H1 (cell line): ENCODE results near the gene TXNIP. TPM values are rescaled to one million over a fixed set of nuclear protein-coding genes. Genes with fewer than 3 reads are reported as not detected.

ENCODE experiments used
- CTCF ChIA-PET: fragments of 300-600 bp; sonication (Branson Sonifier 250); formaldehyde crosslinking; loops from one replicate; lab custom pipeline; 2021; ENCODE audit not compliant: partially characterized antibody; lab: Charles Lee
- POLR2A ChIA-PET: fragments of 300-600 bp; sonication (Branson Sonifier 250); formaldehyde crosslinking; loops from one replicate; lab custom pipeline; 2021; ENCODE audit warnings: inconsistent platforms; ENCODE audit not compliant: partially characterized antibody; lab: Charles Lee
- DNase-seq, 2 experiments: peaks; one replicate each; pipeline versions ENCODE4 v3.0.0 to v3.0.0-alpha.2; 2010 to 2022; ENCODE audit warnings: low spot score in 2 of 2, low read depth in 1 of 2, mixed read lengths in 1 of 2
- FAIRE-seq: peaks from 2 replicates; lab custom pipeline; 2011; peaks lifted over from hg19 to GRCh38; lab: Jason Lieb, UNC
- H2AFZ ChIP-seq: 2 replicates; pipeline ENCODE4 v1.8.1; 2012; ENCODE audit warnings: low read length, inconsistent platforms
- H2AK5ac ChIP-seq: 2 replicates; pipeline ENCODE4 v1.6.1; 2013; ENCODE audit warnings: low read depth, low read length
- H2BK120ac ChIP-seq: replicated peaks from 2 replicates; pipeline ENCODE3; 2013; ENCODE audit warnings: low read depth, low read length, inconsistent platforms
- H2BK12ac ChIP-seq: 2 replicates; pipeline ENCODE4 v1.6.1; 2013; ENCODE audit warnings: low read depth, low read length
- H2BK15ac ChIP-seq: 2 replicates; pipeline ENCODE4 v1.6.1; 2013; ENCODE audit warnings: low read length
- H2BK20ac ChIP-seq: 2 replicates; pipeline ENCODE4 v1.6.1; 2013; ENCODE audit warnings: low read length
- H2BK5ac ChIP-seq: 2 replicates; pipeline ENCODE4 v1.6.1; 2013; ENCODE audit warnings: low read depth, low read length
- H3K14ac ChIP-seq: 2 replicates; pipeline ENCODE4 v1.6.1; 2013; ENCODE audit warnings: inconsistent platforms; ENCODE audit not compliant: insufficient read length
- H3K18ac ChIP-seq: 2 replicates; pipeline ENCODE4 v1.6.1; 2013; ENCODE audit warnings: low read length; ENCODE audit errors: extremely low read depth
- H3K23ac ChIP-seq: 2 replicates; pipeline ENCODE4 v1.6.1; 2013; ENCODE audit warnings: inconsistent platforms; ENCODE audit not compliant: insufficient read length
- H3K23me2 ChIP-seq: 2 replicates; pipeline ENCODE4 v1.6.1; 2013; ENCODE audit warnings: low read depth, low read length
- H3K27ac ChIP-seq: 2 replicates; pipeline ENCODE4 v1.6.1; 2011; ENCODE audit warnings: low read depth, low read length, inconsistent platforms
- H3K27me3 ChIP-seq, 4 experiments: replicated peaks in 1 of 4; 1 replicate in 1 of 4; 2 replicates in 3 of 4; pipeline versions ENCODE4 v1.6.1 to v1.8.1; 2011 to 2013; ENCODE audit warnings: low read length in 3 of 4, mild to moderate bottlenecking in 3 of 4, inconsistent platforms in 2 of 4, mixed read lengths in 2 of 4, moderate library complexity in 1 of 4; ENCODE audit not compliant: control insufficient read depth in 3 of 4, insufficient read depth in 3 of 4; ENCODE audit errors: extremely low read depth in 1 of 4
- H3K36me3 ChIP-seq, 4 experiments: 2 replicates each; pipeline versions ENCODE4 v1.6.1 to v1.8.1; 2011 to 2013; ENCODE audit warnings: mild to moderate bottlenecking in 4 of 4, low read length in 3 of 4, moderate library complexity in 2 of 4, control low read depth in 1 of 4, inconsistent platforms in 1 of 4; ENCODE audit not compliant: insufficient read depth in 4 of 4, control insufficient read depth in 2 of 4
- H3K4ac ChIP-seq: replicated peaks from 2 replicates; pipeline ENCODE3; 2013; ENCODE audit warnings: low read length, low read depth, mixed read lengths, inconsistent platforms; ENCODE audit not compliant: insufficient read length
- H3K4me1 ChIP-seq, 4 experiments: replicated peaks in 1 of 4; 1 replicate in 1 of 4; 2 replicates in 3 of 4; pipeline versions ENCODE4 v1.6.1 to v1.8.1; 2011 to 2013; ENCODE audit warnings: low read length in 3 of 4, inconsistent platforms in 2 of 4, mixed read lengths in 1 of 4; ENCODE audit not compliant: insufficient read depth in 4 of 4, control insufficient read depth in 3 of 4
- H3K4me2 ChIP-seq, 2 experiments: 2 replicates each; pipeline versions ENCODE4 v1.6.1 to v1.8.1; 2011 to 2013; ENCODE audit warnings: low read depth in 2 of 2, low read length in 2 of 2, control low read depth in 1 of 2, inconsistent platforms in 1 of 2, mild to moderate bottlenecking in 1 of 2; ENCODE audit not compliant: insufficient read depth in 1 of 2
- H3K4me3 ChIP-seq, 4 experiments: fragments of 200-600, 300-600 bp in 1 of 4; sonication (generic), shearing (Covaris generic), sonication (Bioruptor Twin) in 1 of 4; 2 replicates each; pipeline versions ENCODE4 v1.5.1 to v1.8.1; 2011 to 2016; ENCODE audit warnings: low read length in 4 of 4, low read depth in 3 of 4, control low read depth in 2 of 4, inconsistent platforms in 2 of 4, mild to moderate bottlenecking in 2 of 4, mixed read lengths in 1 of 4, moderate library complexity in 1 of 4; ENCODE audit not compliant: insufficient read depth in 2 of 4; ENCODE audit errors: extremely low read depth in 1 of 4
- H3K56ac ChIP-seq: replicated peaks from 2 replicates; pipeline ENCODE3; 2013; ENCODE audit warnings: low read depth, mild to moderate bottlenecking, mixed read lengths, low read length, inconsistent platforms; ENCODE audit not compliant: insufficient read length
- H3K79me1 ChIP-seq: 2 replicates; pipeline ENCODE4 v1.6.1; 2013; ENCODE audit warnings: low read depth, low read length, control low read depth
- H3K79me2 ChIP-seq, 2 experiments: 2 replicates each; pipeline versions ENCODE4 v1.6.1 to v1.8.1; 2012 to 2013; ENCODE audit warnings: low read length in 2 of 2, mild to moderate bottlenecking in 2 of 2, inconsistent platforms in 1 of 2; ENCODE audit not compliant: insufficient read depth in 2 of 2, control insufficient read depth in 1 of 2
- H3K9ac ChIP-seq, 4 experiments: replicated peaks in 1 of 4; 1 replicate in 1 of 4; 2 replicates in 3 of 4; pipeline versions ENCODE4 v1.6.1 to v1.8.1; 2011 to 2013; ENCODE audit warnings: low read depth in 3 of 4, low read length in 3 of 4, control low read depth in 2 of 4, mild to moderate bottlenecking in 2 of 4, moderate library complexity in 2 of 4, inconsistent platforms in 1 of 4; ENCODE audit errors: extremely low read depth in 1 of 4
- H3K9me3 ChIP-seq, 2 experiments: 2 replicates each; pipeline versions ENCODE4 v1.6.1 to v1.8.1; 2012 to 2013; ENCODE audit warnings: mild to moderate bottlenecking in 2 of 2, moderate library complexity in 2 of 2, control low read depth in 1 of 2, inconsistent platforms in 1 of 2, low read depth in 1 of 2, low read length in 1 of 2, mixed read lengths in 1 of 2; ENCODE audit not compliant: insufficient read depth in 2 of 2
- H4K20me1 ChIP-seq, 2 experiments: replicated peaks in 1 of 2; 2 replicates each; pipeline versions ENCODE3 to v1.8.1; 2011 to 2013; ENCODE audit warnings: inconsistent platforms in 2 of 2, low read length in 2 of 2, mild to moderate bottlenecking in 1 of 2; ENCODE audit not compliant: insufficient read depth in 2 of 2, control insufficient read depth in 1 of 2
- H4K5ac ChIP-seq: 2 replicates; pipeline ENCODE4 v1.6.1; 2013; ENCODE audit warnings: low read length, low read depth, mixed read lengths, inconsistent platforms; ENCODE audit not compliant: insufficient read length
- H4K8ac ChIP-seq: 2 replicates; pipeline ENCODE4 v1.8.0; 2013; ENCODE audit warnings: mild to moderate bottlenecking, moderate library complexity, low read length, inconsistent platforms; ENCODE audit not compliant: insufficient read depth; ENCODE audit errors: extremely low read depth
- H4K91ac ChIP-seq: replicated peaks from 2 replicates; pipeline ENCODE3; 2013; ENCODE audit warnings: low read length, mixed read lengths, inconsistent platforms; ENCODE audit not compliant: insufficient read length
- CHD1 ChIP-seq: IDR thresholded peaks from 2 replicates; pipeline ENCODE4 v1.6.1; 2012; ENCODE audit warnings: low read depth, low read length, improper control_type of control experiment
- CHD2 ChIP-seq: IDR thresholded peaks from 2 replicates; pipeline ENCODE4 v1.6.1; 2012; ENCODE audit warnings: low read length, improper control_type of control experiment
- CTBP2 ChIP-seq: IDR thresholded peaks from 2 replicates; pipeline ENCODE4 v1.7.0; 2011; ENCODE audit warnings: borderline replicate concordance, mild to moderate bottlenecking, moderate library complexity, mixed read lengths, low read length; ENCODE audit not compliant: insufficient read depth, insufficient read length
- CTCF ChIP-seq, 3 experiments: IDR thresholded peaks; 1 replicate in 2 of 3; 2 replicates in 1 of 3; pipeline versions ENCODE4 v1.5.1 to v1.6.1; 2011; ENCODE audit warnings: low read length in 3 of 3, mild to moderate bottlenecking in 3 of 3, inconsistent platforms in 2 of 3, low read depth in 1 of 3, moderate library complexity in 1 of 3; ENCODE audit not compliant: insufficient read depth in 1 of 3; ENCODE audit errors: control extremely low read depth in 1 of 3
- FOSL1 ChIP-seq: IDR thresholded peaks from 2 replicates; pipeline ENCODE4 v1.6.1; 2011; ENCODE audit warnings: mild to moderate bottlenecking, low read depth, low read length, moderate library complexity; ENCODE audit not compliant: insufficient read depth
- GTF2F1 ChIP-seq: IDR thresholded peaks from 2 replicates; pipeline ENCODE4 v1.6.1; 2012; ENCODE audit warnings: low read depth, low read length, improper control_type of control experiment, borderline replicate concordance
- MAX ChIP-seq: IDR thresholded peaks from 2 replicates; pipeline ENCODE4 v1.6.1; 2012; ENCODE audit warnings: inconsistent platforms
- SAP30 ChIP-seq: fragments of 300-600 bp; sonication (generic); IDR thresholded peaks from 2 replicates; pipeline ENCODE4 v1.7.1; 2012; ENCODE audit warnings: low read length, moderate library complexity, mild to moderate bottlenecking, inconsistent platforms; ENCODE audit not compliant: insufficient read depth, insufficient replicate concordance
- SP2 ChIP-seq: IDR thresholded peaks from 2 replicates; pipeline ENCODE4 v1.6.1; 2012; ENCODE audit warnings: mild to moderate bottlenecking, low read length, inconsistent platforms
- WGBS, 2 experiments: shearing (Covaris generic) in 1 of 2; methylation state at CpG; one replicate each; pipeline versions ENCODE4 v1.1.6 to v1.1.7; 2013 to 2015; ENCODE audit warnings: low lambda C conversion rate in 2 of 2, mixed read lengths in 2 of 2, inconsistent platforms in 1 of 2, low coverage in 1 of 2, missing lambda C conversion rate in 1 of 2; ENCODE audit not compliant: insufficient replicate concordance in 2 of 2, insufficient coverage in 1 of 2, insufficient read length in 1 of 2; ENCODE audit errors: extremely low coverage in 1 of 2, missing lambda C conversion rate in 1 of 2; 5-methylcytosine and 5-hydroxymethylcytosine counted together
- polyA plus RNA-seq, 7 experiments: library from polyadenylated mRNA; depleted of rRNA in 3 of 7; stranded (reverse) in 5 of 7; unstranded in 2 of 7; fragments of >200 nt in 5 of 7; fragments of 200-250 nt in 2 of 7; gene quantifications; 1 replicate in 5 of 7; 2 replicates in 1 of 7; 4 replicates in 1 of 7; pipeline versions ENCODE4 v1.2.1 to v1.2.3, GENCODE V29; 2011 to 2013; ENCODE audit warnings: missing spikeins in 2 of 7, mixed read lengths in 2 of 7
- total RNA-seq: library from RNA; stranded (reverse); fragmentation: NEBNext Ultra II Directional; extraction: Animal tissue kit (Norgen Biotek cat#: 25700); gene quantifications from 2 replicates; pipeline ENCODE4 v1.2.1, GENCODE V29; 2021

Gene TXNIP
- total and polyA plus RNA-seq, 2 of the 8 experiments (the other 6 are each of a cell fraction or from before 2014, with no cell fraction given): 12.3 to 56.8 TPM

- DNase-seq (no peak), FAIRE-seq (no peak)
- WGBS, 2 experiments: 77% methylated on average over 3 of the region's 3 CpGs; no CpG with 5 or more reads in 1 of the 2 experiments
- Histone ChIP-seq H3K4me1 (peaks cover 0 to 11% (median 6%) of the 10 kb centered on the region in 4 experiments; a peak in 5 of 7 replicates), H3K23ac (no peak overlapping the region), H3K4me2 (peak overlapping the region; percentile 72 to 85), H4K20me1 (peaks cover 0 to 2% of the 10 kb centered on the region in 2 experiments), H3K14ac (no peak overlapping the region), H2AK5ac (no peak overlapping the region), H3K9me3 (no peaks in the 10 kb centered on the region), H3K79me1 (no peaks in the 10 kb centered on the region), H3K4ac (no peak overlapping the region), H2AFZ (peak overlapping the region; percentile 90), H3K27ac (no peak overlapping the region), H2BK15ac (no peak overlapping the region), H3K9ac (no peak overlapping the region; a peak in 1 of 7 replicates), H2BK5ac (no peak overlapping the region), H3K79me2 (no peaks in the 10 kb centered on the region), H3K18ac (no peak overlapping the region), H2BK20ac (no peak overlapping the region), H4K5ac (no peak overlapping the region), H3K4me3 (peak overlapping the region; percentile 42 to 67 (median 52); a peak in 7 of 8 replicates), H3K23me2 (peaks cover 18% of the 10 kb centered on the region), H2BK120ac (no peak overlapping the region), H4K91ac (no peak overlapping the region), H2BK12ac (no peak overlapping the region), H3K27me3 (peaks cover 10 to 59% (median 45%) of the 10 kb centered on the region in 4 experiments), H3K36me3 (no peaks in the 10 kb centered on the region), H3K56ac (no peak overlapping the region), H4K8ac (no peak overlapping the region)
- ChIA-PET CTCF (interaction anchor here (0.6 to 3.4 kb wide), 7 partner anchors 19 to 101 kb away, joined by 3 to 18 read pairs (median 3); partner anchors contain the start of gene RBM8A), POLR2A (interaction anchor here (0.6 to 5.3 kb wide), 4 partner anchors 19 to 81 kb away, joined by 3 to 31 read pairs (median 3); partner anchors contain the start of gene RBM8A)
- TF ChIP-seq CTCF (IDR thresholded peaks at IDR 0.05; ENCODE audit: control extremely low read depth in 1 of 3, insufficient read depth in 1 of 3, low read depth in 1 of 3, low read length in 3 of 3) (no peak), GTF2F1 (no peak), FOSL1 (no peak), SP2 (no peak), CHD2 (no peak), SAP30 (no peak), MAX (no peak), CTBP2 (no peak), CHD1 (no peak)
Observed at GRCh38 chr1:145956781-145957442, 39.5 kb downstream of the TXNIP start.
